MCF 10A (cell line): ENCODE measurements around the gene INTS3. TPM values are rescaled to one million over a fixed set of nuclear protein-coding genes. Genes with fewer than 3 reads are reported as not detected.
"Not testable (repeated sequence)": the region's sequence is repeated elsewhere in the genome, so short reads cannot be mapped to it uniquely, and the experiment has no call there.

Source experiments
- BruUV-seq: library from RNA; stranded (reverse); fragments of 400-500 nt; replicated peaks from 2 replicates; lab custom pipeline; 2021; lab: Mats Ljungman, UMichigan
- CTCF ChIA-PET: fragments of 300-600 bp; sonication (Branson Sonifier 250); formaldehyde crosslinking; extraction: SDS; loops from one replicate; lab custom pipeline; 2021; ENCODE audit warnings: antibody characterized with exemption, inconsistent platforms; lab: Yijun Ruan, JAX
- POLR2A ChIA-PET: fragments of 300-600, 350-650 bp; sonication (Branson Sonifier 250); formaldehyde crosslinking; extraction: SDS; loops from one replicate; lab custom pipeline; 2020; ENCODE audit warnings: antibody characterized with exemption, inconsistent platforms; lab: Yijun Ruan, JAX
- DNase-seq: peaks from one replicate; pipeline ENCODE4 v3.0.0-alpha.2; 2018; ENCODE audit not compliant: unreplicated experiment
- H3K27ac Mint-ChIP-seq: one replicate; pipeline ENCODE4 v1.8.0; 2022; ENCODE audit warnings: mild to moderate bottlenecking, low read depth, mixed read lengths; ENCODE audit not compliant: unreplicated experiment
- H3K27me3 Mint-ChIP-seq: one replicate; pipeline ENCODE4 v1.8.0; 2022; ENCODE audit warnings: mixed read lengths; ENCODE audit not compliant: insufficient read depth, unreplicated experiment
- H3K36me3 Mint-ChIP-seq: one replicate; pipeline ENCODE4 v1.8.0; 2022; ENCODE audit warnings: mild to moderate bottlenecking, moderate library complexity, mixed read lengths; ENCODE audit not compliant: insufficient read depth, unreplicated experiment
- H3K4me1 Mint-ChIP-seq: one replicate; pipeline ENCODE4 v1.8.0; 2022; ENCODE audit warnings: mixed read lengths; ENCODE audit not compliant: insufficient read depth, unreplicated experiment
- H3K4me3 Mint-ChIP-seq: one replicate; pipeline ENCODE4 v1.8.0; 2022; ENCODE audit warnings: mild to moderate bottlenecking, moderate library complexity, mixed read lengths; ENCODE audit not compliant: unreplicated experiment
- H3K9me3 Mint-ChIP-seq: one replicate; pipeline ENCODE4 v1.8.0; 2022; ENCODE audit warnings: mixed read lengths; ENCODE audit not compliant: unreplicated experiment
- intact Hi-C: fragments of 100-400 bp; cut with micrococcal nuclease; formaldehyde crosslinking; loops from 2 replicates; pipeline ENCODE4 v1.14.1; 2022
- total RNA-seq: library from RNA; stranded (reverse); gene quantifications from 2 replicates; pipeline ENCODE4 v1.2.3, GENCODE V29; 2022
- TF ChIP-seq, protein P1 (sequence below): fragments of 200-600 bp; IDR thresholded peaks from one replicate; pipeline ENCODE4 v1.8.0; 2022; ENCODE audit warnings: antibody characterized with exemption, mild to moderate bottlenecking; ENCODE audit not compliant: unreplicated experiment

The INTS3 gene
- total RNA-seq, 1 experiment from 2014 or later: 68.7 TPM

DNA sequence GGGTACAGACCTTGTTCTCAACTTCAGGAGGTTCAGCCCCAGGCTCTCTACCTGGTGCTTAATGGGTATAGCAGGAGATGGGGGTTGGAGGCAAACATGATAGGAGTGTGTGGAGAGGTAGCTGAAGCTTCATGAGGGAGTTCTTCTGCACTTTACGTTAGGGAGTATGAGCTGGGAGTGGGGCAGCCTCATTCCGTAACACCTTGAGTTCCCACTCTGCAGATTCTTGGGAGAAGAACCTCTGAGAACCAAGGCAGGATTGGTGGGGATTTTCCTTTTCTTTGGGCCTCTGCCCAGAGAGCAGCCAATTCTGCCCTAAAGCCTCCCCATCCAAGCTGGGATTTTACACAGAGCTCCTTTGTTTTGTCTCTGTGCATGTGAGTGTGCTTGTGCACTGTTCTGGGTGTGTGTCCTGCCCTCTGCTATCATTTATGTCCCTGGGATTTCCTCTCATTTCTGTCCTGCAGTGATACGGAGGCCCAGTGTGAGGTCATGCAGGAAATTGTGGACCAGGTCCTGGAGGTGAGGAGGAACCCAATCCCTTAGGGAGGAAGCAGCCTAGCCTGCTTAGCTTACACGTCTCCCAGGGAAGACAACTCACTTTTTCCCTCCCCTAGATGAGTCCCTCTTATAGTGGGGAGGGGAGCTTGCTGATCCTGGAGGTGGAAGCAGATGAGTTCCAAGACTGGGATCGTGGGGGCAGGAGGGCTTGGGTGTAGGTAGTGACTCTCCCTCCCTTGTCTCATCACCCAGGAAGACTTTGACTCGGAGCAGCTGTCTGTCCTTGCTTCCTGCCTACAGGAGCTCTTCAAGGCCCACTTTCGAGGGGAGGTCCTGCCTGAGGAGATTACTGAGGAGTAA is 35.7 kb downstream of the INTS3 start:
- BruUV-seq: no TSS peak
- Mint-ChIP-seq H3K27ac (no peak overlapping the region), H3K27me3 (no peaks in the 10 kb centered on the region), H3K36me3 (peaks cover 84% of the 10 kb centered on the region), H3K4me3 (no peak overlapping the region), H3K4me1 (no peaks in the 10 kb centered on the region), H3K9me3 (no peaks in the 10 kb centered on the region)
- DNase-seq: no peak
- CTCF ChIA-PET: interaction anchor here (0.5 to 2.4 kb wide), 10 partner anchors 9 to 231 kb away, joined by 3 to 7 read pairs (median 4); no protein-coding TSS in a partner anchor
- POLR2A ChIA-PET: interaction anchor here (1.2 to 4.4 kb wide), 3 partner anchors 12 to 204 kb away, joined by 3 to 26 read pairs (median 4); partner anchors contain the start of genes CREB3L4 and SLC27A3
- TF ChIP-seq, protein P1, sequence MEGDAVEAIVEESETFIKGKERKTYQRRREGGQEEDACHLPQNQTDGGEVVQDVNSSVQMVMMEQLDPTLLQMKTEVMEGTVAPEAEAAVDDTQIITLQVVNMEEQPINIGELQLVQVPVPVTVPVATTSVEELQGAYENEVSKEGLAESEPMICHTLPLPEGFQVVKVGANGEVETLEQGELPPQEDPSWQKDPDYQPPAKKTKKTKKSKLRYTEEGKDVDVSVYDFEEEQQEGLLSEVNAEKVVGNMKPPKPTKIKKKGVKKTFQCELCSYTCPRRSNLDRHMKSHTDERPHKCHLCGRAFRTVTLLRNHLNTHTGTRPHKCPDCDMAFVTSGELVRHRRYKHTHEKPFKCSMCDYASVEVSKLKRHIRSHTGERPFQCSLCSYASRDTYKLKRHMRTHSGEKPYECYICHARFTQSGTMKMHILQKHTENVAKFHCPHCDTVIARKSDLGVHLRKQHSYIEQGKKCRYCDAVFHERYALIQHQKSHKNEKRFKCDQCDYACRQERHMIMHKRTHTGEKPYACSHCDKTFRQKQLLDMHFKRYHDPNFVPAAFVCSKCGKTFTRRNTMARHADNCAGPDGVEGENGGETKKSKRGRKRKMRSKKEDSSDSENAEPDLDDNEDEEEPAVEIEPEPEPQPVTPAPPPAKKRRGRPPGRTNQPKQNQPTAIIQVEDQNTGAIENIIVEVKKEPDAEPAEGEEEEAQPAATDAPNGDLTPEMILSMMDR: no peak
- intact Hi-C loops: no loop called here

DNA sequence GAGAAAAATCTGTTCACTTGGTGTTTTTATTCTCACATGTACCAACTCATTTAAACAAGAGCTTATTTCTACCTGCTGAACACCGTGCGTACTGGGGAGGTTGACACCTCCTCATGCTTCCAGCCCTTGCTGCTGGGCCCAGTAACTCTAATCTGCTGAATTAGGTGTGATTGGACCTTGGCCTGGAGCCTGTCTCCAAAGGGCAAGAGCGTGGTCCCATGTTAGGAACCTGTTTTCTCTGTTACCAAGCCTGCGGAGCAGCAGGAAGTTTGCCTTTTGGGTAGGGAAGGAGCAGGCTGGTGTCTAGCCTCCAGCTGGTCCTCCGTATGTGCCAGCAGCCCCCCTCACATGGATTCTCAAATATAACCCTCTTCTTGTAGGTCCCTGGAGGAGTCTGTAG is 36.5 kb downstream of the INTS3 start:
- intact Hi-C loops: no loop called here
- POLR2A ChIA-PET: interaction anchor here (0.6 to 4.4 kb wide), 2 partner anchors 11 to 1919 kb away, joined by 3 to 26 read pairs; partner anchors contain the start of gene SLC27A3
- H3K27me3 Mint-ChIP-seq: no peaks in the 10 kb centered on the region
- TF ChIP-seq, protein P1: no peak
- no peak overlapping the region for H3K4me3 Mint-ChIP-seq
- peaks cover 84% of the 10 kb centered on the region for H3K36me3 Mint-ChIP-seq
- CTCF ChIA-PET: interaction anchor here (0.5 to 2.4 kb wide), 11 partner anchors 12 to 514 kb away, joined by 3 to 7 read pairs (median 3); partner anchors contain the start of gene CREB3L4
- no peaks in the 10 kb centered on the region for H3K4me1 Mint-ChIP-seq
- no peak for DNase-seq
- no TSS peak for BruUV-seq
- H3K9me3 Mint-ChIP-seq: no peaks in the 10 kb centered on the region
- no peak overlapping the region for H3K27ac Mint-ChIP-seq

DNA sequence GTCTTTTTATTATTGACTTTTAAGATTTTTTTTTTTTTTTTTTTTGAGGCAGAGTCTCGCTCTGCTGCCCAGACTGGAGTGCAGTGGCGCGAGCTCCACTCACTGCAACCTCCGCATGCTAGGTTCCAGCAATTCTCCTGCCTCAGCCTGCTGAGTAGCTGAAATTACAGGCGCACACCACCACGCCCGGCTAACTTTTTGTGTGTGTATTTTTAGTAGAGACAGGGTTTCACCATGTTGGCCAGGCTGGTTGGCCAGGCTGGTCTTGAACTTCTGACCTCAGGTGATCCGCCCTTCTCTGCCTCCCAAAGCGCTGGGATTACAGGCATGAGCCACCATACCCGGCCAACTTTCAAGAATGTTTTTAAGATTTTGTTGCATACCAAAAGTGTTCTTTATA is 38.8 kb downstream of the INTS3 start:
- H3K27me3 Mint-ChIP-seq, H3K4me3 Mint-ChIP-seq, H3K27ac Mint-ChIP-seq, intact Hi-C loops, H3K9me3 Mint-ChIP-seq, H3K4me1 Mint-ChIP-seq, DNase-seq, BruUV-seq: not testable (repeated sequence)
- peaks cover 69% of the 10 kb centered on the region for H3K36me3 Mint-ChIP-seq
- ChIA-PET CTCF (interaction anchor here (0.6 to 0.7 kb wide), 2 partner anchors 32 to 111 kb away, joined by 3 to 5 read pairs; no protein-coding TSS in a partner anchor), POLR2A (interaction anchor here (1.0 to 4.4 kb wide), 5 partner anchors 9 to 28 kb away, joined by 3 to 26 read pairs (median 3); partner anchors contain the start of gene SLC27A3)

DNA sequence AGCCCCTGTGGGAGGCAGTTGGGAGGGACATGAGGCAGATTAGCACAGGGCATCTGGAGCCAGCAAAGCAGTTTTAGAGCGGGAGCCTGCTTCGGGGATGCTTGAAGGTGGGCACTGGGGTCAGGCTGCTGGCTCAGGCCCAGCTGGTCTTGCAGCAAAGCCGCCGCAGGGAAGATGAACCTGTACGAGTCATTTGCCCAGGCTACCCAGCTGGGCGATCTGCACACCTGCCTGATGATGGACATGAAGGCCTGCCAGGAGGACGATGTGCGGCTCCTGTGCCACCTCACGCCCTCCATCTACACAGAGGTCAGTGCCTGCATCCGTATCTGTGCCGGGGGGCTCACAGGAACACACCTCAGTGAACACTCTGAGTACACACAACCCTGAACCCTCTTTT is 39.7 kb downstream of the INTS3 start:
- TF ChIP-seq, protein P1: no peak
- ChIA-PET POLR2A (interaction anchor here (1.0 to 4.4 kb wide), 3 partner anchors 8 to 16 kb away, joined by 3 to 26 read pairs (median 7); partner anchors contain the start of gene SLC27A3), CTCF (no interaction called here)
- no peak for DNase-seq
- Mint-ChIP-seq H3K9me3 (no peaks in the 10 kb centered on the region), H3K4me1 (no peaks in the 10 kb centered on the region), H3K36me3 (peaks cover 68% of the 10 kb centered on the region), H3K27ac (no peak overlapping the region), H3K27me3 (no peaks in the 10 kb centered on the region), H3K4me3 (no peak overlapping the region)
- no TSS peak for BruUV-seq
- intact Hi-C loops: no loop called here
